Activated naive CD4-positive, alpha-beta T cell treated with anti-CD3 and anti-CD28 coated beads, Interleukin-2, amount 50 U/mL, for 72 hours (primary cell): ENCODE results near the gene MUC4. TPM values are rescaled to one million over a fixed set of nuclear protein-coding genes. Genes with fewer than 3 reads are reported as not detected.
A peak's percentile ranks its signal among the peaks of the same experiment; 100 is the strongest.
"Not testable (repeated sequence)": the region's sequence is repeated elsewhere in the genome, so short reads cannot be mapped to it uniquely, and the experiment has no call there.

Source experiments
- ATAC-seq, 2 donors: fragments of 150-1000 bp; cut with Tn5 transposase; 2 replicates each; pipeline ENCODE4 v1.10.0; 2021; ENCODE audit warnings: mild to moderate bottlenecking in 2 of 2, moderate library complexity in 2 of 2
- DNase-seq, 2 donors: peaks; one replicate each; pipeline ENCODE4 v3.0.0; 2021 to 2022; ENCODE audit warnings: low spot score in 2 of 2
- H3K27ac Mint-ChIP-seq, 2 donors: one replicate each; pipeline ENCODE4 v1.8.0; 2022; ENCODE audit warnings: mild to moderate bottlenecking in 2 of 2, mixed read lengths in 2 of 2
- H3K36me3 Mint-ChIP-seq, 2 donors: one replicate each; pipeline ENCODE4 v1.8.0; 2022; ENCODE audit warnings: mixed read lengths in 2 of 2
- H3K9me3 Mint-ChIP-seq, 2 donors: one replicate each; pipeline ENCODE4 v1.8.0; 2022; ENCODE audit warnings: mixed read lengths in 2 of 2
- total RNA-seq, 2 donors: library from RNA; stranded (reverse); gene quantifications; one replicate each; pipeline ENCODE4 v1.2.3, GENCODE V29; 2022

The MUC4 gene
- total RNA-seq, 2 donors from 2014 or later, result 0.32 to 0.41 TPM

DNA sequence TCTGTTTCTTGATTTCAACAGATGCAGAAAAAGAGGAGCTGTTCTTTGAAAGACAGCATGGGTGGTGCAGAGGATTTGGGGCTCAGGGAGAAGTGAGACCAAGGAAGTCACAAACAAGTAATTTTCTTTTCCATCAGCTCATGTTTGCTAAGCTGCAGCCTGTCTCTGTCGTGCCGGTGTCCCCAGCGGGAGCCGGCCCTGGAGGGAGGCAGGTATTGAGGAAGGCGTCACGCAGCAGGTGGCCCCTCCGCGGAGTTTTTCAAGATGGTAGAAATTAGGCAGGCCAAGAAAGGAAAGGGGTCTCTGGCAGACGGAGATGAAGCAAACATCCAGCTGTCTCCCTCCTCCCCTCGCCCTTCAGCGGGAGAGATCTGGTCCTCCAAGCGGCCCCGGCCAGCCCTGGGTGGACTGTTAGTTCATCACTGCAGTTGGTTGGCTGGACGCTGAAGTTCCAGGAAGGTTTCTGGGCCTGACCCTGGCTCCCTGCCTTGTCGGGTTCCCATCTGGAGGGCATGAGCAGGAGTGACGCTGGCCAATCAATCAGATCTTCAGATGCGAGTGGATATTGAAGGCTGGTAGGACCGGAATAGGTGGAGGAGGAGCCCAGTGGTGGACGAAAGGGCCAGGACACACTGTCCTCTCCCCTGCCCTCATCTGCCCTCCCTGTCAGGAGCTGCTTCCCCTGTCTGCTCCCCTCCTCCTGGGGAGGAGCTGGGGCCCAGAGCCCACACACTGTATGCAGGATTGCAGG lies 27.7 kb upstream of the MUC4 start:
- no peaks in the 10 kb centered on the region for H3K9me3 Mint-ChIP-seq
- no peak overlapping the region for H3K27ac Mint-ChIP-seq
- DNase-seq, result no peak
- no peak for ATAC-seq
- H3K36me3 Mint-ChIP-seq, result no peaks in the 10 kb centered on the region

DNA sequence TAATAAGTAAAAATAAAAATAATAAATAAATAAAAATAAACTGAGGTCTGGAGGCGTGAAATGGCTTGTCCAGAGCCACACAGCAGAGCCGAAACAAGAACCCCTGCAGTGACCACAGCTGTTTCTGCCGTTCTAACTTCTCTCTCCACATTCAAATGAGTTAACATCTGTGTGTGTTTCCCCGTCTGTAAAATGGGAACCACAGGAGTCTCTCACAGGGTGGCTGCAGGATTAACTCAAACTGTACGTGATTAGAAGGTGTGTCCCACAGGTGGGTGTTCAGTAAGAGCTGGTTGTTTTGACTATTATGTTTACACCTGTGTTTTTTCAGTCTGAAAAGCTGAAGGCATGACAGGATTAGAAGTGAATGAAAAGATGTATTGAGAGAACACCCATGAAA lies 27.0 kb upstream of the MUC4 start:
- Mint-ChIP-seq H3K27ac (no peak overlapping the region), H3K36me3 (no peaks in the 10 kb centered on the region), H3K9me3 (no peaks in the 10 kb centered on the region)
- DNase-seq (no peak), ATAC-seq (no peak)

GRCh38 chr3:195836476-195837135 lies 24.9 kb upstream of the MUC4 start:
- no peak overlapping the region for H3K27ac Mint-ChIP-seq
- no peak for ATAC-seq
- H3K36me3 Mint-ChIP-seq, result no peaks in the 10 kb centered on the region
- no peak for DNase-seq
- H3K9me3 Mint-ChIP-seq, result no peaks in the 10 kb centered on the region

DNA sequence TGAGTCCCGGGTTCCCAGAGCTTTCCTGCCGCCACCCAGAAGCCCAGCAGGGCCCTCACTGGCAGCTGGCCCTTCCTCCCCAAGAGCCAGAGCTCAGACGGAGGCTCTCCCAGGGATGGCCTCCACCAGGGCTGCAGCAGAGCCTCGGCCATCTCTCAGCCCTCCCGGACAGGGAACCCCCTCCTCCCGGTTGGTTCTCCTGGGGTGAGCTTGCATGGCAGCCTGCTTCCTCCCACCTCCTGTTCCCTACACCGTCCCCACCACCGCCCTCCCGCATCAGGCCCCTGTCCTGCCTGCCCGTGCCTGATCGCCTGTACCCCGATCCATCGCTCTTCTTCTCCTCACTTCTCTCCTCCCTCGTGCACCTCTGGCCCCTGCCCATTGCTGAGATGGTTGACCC lies 24.1 kb upstream of the MUC4 start:
- peak overlapping the region in 1 of 2 donors; percentile 47 for H3K27ac Mint-ChIP-seq
- no peak for DNase-seq
- no peaks in the 10 kb centered on the region for H3K36me3 Mint-ChIP-seq
- ATAC-seq, result no peak
- H3K9me3 Mint-ChIP-seq, result no peaks in the 10 kb centered on the region

- no peak for DNase-seq
- no peaks in the 10 kb centered on the region for H3K36me3 Mint-ChIP-seq
- H3K27ac Mint-ChIP-seq, result peak overlapping the region in 1 of 2 donors; percentile 74
- ATAC-seq, result no peak
- H3K9me3 Mint-ChIP-seq, result no peaks in the 10 kb centered on the region
Measured at GRCh38 chr3:195834675-195835583, 23.2 kb upstream of the MUC4 start.

GRCh38 chr3:195829897-195830254 lies 18.1 kb upstream of the MUC4 start:
- Mint-ChIP-seq H3K27ac (no peak overlapping the region), H3K9me3 (no peaks in the 10 kb centered on the region), H3K36me3 (no peaks in the 10 kb centered on the region)
- DNase-seq, result no peak
- no peak for ATAC-seq

DNA sequence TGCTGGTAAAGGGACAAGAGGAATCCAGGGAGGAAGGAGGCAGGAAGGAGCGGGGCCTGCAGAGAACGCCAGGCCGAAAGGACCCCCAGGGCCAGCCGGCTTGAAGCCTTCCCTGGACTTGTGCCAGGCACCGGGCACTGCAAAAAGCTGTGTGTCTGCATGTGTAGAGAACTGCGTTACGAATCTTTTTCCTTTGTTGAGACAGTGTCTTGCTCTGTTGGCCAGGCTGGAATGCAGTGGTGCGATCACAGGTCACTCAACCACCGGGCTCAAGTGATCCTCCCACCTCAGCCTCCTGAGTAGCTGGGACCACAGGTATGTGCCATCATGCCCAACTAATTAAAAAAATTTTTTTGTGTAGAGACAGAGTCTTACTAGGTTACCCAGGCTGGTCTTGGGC lies 17.0 kb upstream of the MUC4 start:
- DNase-seq, result no peak

DNA sequence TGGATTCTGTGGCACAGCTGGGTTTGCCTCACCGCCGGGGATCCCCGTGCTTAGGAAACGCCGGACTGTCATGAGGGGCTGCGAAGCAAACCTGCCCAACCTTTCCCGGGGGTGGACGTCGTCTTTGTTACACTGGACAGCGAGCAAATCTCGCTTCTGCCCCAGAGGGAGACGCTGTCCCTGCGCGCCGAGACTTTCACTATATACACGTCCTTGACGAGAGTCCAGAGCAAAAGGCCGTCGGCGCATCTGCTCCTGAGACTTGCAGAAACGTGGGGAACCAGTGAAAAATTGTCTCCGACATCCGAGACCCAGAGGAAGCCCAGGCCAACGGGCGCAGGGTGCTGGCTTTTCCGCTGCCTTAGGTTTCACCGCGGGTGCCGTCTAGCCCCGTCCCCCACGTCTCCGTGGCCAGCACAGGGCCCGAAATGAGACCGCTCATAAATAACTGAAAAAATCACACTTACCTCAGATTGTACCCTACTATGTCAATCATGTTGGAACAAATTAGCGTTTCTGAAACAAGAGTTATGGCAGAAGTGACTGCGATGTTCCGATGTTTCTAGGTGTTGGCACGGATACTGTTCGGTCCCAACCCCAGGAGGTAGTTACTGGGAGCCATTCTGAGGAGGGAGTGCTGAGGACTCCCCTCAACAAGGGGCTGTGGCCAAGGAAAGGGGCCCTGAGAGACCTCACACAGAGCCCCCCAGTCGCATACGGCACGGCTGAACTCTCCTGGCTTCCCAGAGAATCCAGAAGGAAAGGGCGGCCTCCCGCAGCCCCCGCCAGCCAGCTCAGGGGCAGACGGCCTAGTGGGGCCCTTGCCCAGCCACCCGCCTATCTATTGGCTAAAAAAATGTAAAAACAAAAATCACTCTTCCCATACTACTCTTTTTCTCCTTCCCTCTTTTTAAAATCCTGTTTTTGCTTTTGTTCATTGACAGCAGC lies 14.4 kb upstream of the MUC4 start:
- Mint-ChIP-seq H3K36me3 (no peaks in the 10 kb centered on the region), H3K9me3 (no peaks in the 10 kb centered on the region), H3K27ac (no peak overlapping the region)
- ATAC-seq, result no peak
- DNase-seq, result no peak

More for the DNA sequence above, 17.0 kb upstream of the MUC4 start:
- no peak for ATAC-seq
- H3K27ac Mint-ChIP-seq, result no peak overlapping the region
- H3K9me3 Mint-ChIP-seq, result no peaks in the 10 kb centered on the region
- H3K36me3 Mint-ChIP-seq, result no peaks in the 10 kb centered on the region

- H3K36me3 Mint-ChIP-seq, result no peaks in the 10 kb centered on the region
- ATAC-seq (no peak), DNase-seq (no peak)
- H3K9me3 Mint-ChIP-seq, result no peaks in the 10 kb centered on the region
- no peak overlapping the region for H3K27ac Mint-ChIP-seq
Measured at GRCh38 chr3:195825191-195825588, 13.5 kb upstream of the MUC4 start.

GRCh38 chr3:195824425-195825190 lies 12.9 kb upstream of the MUC4 start:
- not testable (repeated sequence) for H3K9me3 Mint-ChIP-seq, ATAC-seq, DNase-seq, H3K36me3 Mint-ChIP-seq, H3K27ac Mint-ChIP-seq

DNA sequence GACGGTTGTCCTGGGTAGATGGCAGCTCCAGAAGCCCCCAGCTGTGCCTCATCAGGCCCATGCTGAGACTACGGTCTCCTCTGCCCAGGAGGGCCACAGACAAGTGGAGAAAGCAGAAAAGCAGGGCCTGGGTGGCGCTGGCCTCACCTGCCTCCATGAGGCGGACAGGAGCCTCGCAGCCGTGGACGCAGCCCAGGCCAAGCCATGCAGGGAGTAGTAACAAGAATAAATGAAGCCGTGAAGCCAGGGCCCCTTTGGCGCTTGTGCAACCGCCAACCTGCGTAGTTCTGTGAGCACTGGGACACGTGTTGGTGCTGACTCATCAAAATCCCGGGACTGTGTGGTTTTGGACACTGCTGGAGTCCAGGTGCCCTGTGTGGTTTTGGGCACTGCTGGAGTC lies 12.3 kb upstream of the MUC4 start:
- H3K27ac Mint-ChIP-seq, result no peak overlapping the region
- no peak for DNase-seq
- no peaks in the 10 kb centered on the region for H3K9me3 Mint-ChIP-seq
- ATAC-seq, result no peak
- no peaks in the 10 kb centered on the region for H3K36me3 Mint-ChIP-seq

DNA sequence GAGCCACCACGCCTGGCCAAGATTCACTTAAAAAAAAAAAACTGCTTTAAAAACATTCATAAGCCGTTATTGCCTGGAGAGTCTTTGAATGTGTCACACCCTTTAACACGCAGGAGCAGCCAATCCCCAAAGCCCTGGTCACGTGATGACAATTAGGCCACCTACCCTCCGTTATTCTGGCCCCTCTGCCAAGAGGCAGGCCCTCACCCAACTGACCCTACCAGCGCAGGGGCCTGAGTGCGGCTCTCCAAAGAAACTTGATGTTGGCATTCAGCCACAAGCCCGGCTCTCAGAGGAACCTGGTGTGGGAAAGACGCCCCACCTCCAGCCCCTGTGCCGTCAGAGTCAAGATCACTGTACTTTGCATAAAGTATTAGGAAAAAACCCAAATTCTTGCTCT lies 11.6 kb upstream of the MUC4 start:
- H3K27ac Mint-ChIP-seq, result no peak overlapping the region
- DNase-seq, result no peak
- H3K9me3 Mint-ChIP-seq, result no peaks in the 10 kb centered on the region
- no peak for ATAC-seq
- H3K36me3 Mint-ChIP-seq, result no peaks in the 10 kb centered on the region

GRCh38 chr3:195822131-195822696 lies 10.5 kb upstream of the MUC4 start:
- no peak overlapping the region for H3K27ac Mint-ChIP-seq
- ATAC-seq (no peak), DNase-seq (no peak)
- no peaks in the 10 kb centered on the region for H3K36me3 Mint-ChIP-seq
- H3K9me3 Mint-ChIP-seq, result no peaks in the 10 kb centered on the region

- DNase-seq (no peak), ATAC-seq (no peak)
- Mint-ChIP-seq H3K9me3 (no peaks in the 10 kb centered on the region), H3K27ac (no peak overlapping the region), H3K36me3 (no peaks in the 10 kb centered on the region)
Measured at GRCh38 chr3:195821403-195822130, 9.8 kb upstream of the MUC4 start.

- no peaks in the 10 kb centered on the region for H3K36me3 Mint-ChIP-seq
- H3K27ac Mint-ChIP-seq, result peak overlapping the region in 1 of 2 donors; percentile 38
- ATAC-seq, result no peak
Measured at GRCh38 chr3:195820901-195821300, 9.2 kb upstream of the MUC4 start.

More at GRCh38 chr3:195820901-195821300, 9.2 kb upstream of the MUC4 start:
- no peaks in the 10 kb centered on the region for H3K9me3 Mint-ChIP-seq
- DNase-seq, result no peak
